ENCODE measurements around the gene ERAL1.
"Not testable (repeated sequence)": the region's sequence is repeated elsewhere in the genome, so short reads cannot be mapped to it uniquely, and the experiment has no call there.

ERAL1 gene

DNA sequence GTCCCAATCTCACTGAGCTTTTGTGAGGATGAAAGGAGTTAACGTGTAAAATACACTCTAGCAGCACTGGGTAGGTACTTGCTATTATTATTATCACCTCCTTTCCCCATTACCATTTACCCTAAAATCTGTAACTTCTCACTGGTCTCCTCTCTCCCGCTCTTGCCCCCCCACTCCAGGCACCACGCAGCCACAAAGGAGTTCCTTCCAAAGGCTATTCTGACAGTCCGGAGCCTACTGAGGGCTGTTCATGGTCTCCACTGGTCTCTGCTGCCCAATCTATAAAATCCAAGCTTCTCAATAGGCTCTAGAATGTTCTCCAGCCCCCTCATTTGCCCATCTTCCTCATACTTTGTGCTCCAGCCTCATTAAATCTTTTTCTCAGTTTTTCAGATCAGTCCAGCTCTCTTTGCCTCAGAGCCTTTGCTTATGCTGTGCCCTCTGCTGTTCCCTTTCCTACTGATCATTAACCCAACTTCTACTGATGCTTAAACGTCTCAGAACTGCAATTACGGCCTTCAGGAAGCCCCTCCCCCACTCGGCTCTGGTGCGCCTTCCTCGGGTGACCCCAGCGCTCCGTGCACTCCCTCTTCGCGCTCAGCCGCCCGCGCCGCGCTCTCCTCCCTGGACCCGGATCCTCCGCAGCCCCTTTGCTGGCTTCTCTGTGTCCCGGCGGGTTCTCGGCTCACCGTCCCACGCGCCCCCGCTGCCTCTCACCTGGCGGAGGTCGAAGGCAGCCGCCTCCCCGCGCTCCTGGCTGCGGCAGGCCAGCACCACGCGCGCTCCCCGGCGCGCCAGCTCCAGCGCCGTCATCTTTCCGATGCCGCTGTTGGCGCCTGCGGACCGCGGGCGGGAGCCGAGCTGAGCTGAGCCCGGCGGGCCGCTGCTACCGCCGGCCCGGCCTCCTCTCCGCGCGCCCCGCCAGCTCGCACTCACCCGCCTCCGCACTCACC is 47.3 kb downstream of the ERAL1 start:
- DNase-seq = peak; percentile 32

DNA sequence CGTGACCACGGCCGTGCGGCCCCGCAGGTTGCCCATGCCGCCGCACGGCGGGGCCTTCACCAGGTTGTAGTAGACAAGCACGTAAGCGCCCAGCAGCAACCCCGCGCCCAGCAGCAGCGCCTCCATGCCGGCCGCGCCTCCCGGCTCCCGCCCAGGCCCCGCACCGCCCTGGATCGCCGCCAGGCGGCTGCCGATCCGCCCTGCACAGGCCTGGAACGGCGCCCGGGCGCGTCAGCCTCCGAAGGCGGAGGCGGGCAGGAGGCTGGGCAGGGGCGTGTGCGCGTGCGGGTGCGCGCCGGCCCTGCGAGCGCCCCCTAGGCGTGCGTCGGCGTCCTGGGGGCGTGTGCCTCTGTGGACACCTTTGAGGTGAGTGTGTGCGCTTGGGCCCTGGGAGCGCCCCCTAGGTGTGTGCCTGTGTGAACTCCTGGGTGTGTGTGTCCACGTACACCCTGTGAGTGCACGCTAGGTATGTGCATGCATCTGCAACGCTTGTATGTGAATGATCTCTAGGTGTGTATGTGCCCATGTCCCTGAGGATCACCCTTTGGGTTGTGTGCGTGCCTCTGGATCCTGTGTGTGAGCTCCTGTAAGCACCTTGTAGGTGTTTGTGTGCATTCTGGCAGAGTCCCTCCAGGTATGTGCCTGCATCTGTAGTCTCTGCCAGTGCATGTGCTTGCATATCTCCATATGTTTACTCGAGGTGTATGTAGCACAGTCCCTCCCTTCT is 48.2 kb downstream of the ERAL1 start, which contains the start of gene DHRS13:
DHRS13 (minus strand) TSS at position 261 of the 727 bp plus-strand sequence; CDS start at position 126, 135 bp downstream.
- peak; percentile 93 for DNase-seq

GRCh38 chr17:28903546-28903841 is 48.7 kb downstream of the ERAL1 start:
- DNase-seq = not testable (repeated sequence)

DNA sequence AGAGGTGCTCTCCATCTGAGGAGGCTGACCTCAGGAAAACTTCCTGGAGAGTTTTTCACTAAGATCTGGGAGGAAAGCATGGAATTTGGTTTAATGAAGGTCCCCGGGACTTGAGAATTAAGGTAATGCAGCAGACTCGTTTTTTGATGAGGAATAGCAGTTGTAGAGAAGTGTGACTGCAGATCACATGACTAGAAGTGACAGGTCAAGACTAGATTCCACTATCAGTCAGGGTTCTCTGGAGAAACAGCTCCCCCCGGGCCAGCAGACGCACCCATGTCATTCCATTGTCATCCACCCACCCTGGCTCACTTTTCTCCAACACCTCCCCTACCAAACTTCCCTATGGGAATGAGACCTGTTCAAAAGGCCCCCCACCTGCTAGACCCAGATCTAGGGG is 50.0 kb downstream of the ERAL1 start:
- no peak for DNase-seq

- no peak for DNase-seq
Measured at GRCh38 chr17:28906276-28906675, 51.5 kb downstream of the ERAL1 start.

- no peak for DNase-seq
Measured at GRCh38 chr17:28906706-28907438, 52.1 kb downstream of the ERAL1 start.

DNA sequence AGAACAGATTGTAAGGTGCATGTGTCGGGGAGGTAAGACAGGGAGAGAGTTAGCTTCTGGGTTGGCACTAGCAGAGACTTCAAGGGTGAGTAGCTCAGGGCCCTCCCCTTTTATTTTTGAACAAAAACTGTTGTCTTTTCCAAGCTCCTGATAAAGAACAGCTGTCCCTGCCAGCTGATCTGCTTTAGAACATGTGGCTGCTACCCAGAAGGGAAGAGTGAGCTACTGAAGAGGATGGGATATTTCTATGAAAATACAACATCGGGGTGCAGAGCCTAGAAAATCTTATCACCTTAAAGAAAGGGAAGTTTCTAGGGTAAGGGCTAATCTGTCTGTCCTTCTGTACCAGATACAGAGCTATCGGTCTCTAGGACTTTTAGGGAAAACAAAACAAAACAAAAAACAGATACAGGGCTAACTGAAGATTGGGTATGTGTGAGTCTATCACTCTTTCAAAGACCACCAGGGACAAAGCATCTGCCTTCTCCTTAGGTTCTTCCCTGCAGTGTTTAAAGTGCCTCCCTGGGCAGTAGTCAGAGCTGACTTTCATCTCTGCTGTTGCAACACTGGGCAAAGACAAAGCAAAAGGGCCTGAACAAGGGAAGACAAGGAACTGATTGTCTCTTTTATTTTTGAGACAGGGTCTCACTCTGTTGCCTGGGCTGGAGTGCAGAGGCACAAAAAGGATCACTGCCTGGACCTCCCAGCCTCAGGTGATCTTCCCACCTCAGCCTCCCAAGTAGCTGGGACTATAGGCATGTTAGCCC is 53.1 kb downstream of the ERAL1 start:
- DNase-seq = no peak

DNA sequence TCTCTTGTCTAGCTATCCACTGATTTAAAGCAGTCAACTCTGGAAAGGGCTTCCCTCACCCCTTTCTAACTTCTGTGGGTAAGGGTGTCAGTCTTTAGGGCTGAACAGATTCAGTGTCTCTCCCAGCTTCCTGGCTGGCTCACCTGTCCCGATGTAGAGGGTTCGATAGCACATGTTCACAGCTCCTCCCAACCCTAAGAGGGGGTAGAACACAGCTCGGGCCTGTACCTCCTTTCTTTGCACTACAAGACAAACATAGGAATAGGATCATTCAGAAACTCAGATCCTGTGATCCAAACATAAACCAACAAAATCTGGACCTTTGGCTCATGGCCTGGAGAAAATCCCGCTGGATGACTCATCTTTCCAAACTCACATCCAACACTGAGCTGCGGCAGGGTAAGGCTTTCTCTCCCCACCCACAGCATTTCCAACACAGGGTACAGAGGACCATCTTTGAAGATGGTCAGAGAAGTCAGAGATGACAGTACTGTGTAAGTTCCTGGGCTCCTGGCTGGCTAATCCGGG is 53.9 kb downstream of the ERAL1 start:
- DNase-seq = no peak

- DNase-seq = no peak
Measured at GRCh38 chr17:28910534-28910933, 55.7 kb downstream of the ERAL1 start.
